Measurements from ENCODE around the gene FOXP1. TPM values are rescaled to one million over a fixed set of nuclear protein-coding genes. Genes with fewer than 3 reads are reported as not detected.

Gene FOXP1
- total RNA-seq, 1 donor from 2014 or later: 128 TPM

DNA sequence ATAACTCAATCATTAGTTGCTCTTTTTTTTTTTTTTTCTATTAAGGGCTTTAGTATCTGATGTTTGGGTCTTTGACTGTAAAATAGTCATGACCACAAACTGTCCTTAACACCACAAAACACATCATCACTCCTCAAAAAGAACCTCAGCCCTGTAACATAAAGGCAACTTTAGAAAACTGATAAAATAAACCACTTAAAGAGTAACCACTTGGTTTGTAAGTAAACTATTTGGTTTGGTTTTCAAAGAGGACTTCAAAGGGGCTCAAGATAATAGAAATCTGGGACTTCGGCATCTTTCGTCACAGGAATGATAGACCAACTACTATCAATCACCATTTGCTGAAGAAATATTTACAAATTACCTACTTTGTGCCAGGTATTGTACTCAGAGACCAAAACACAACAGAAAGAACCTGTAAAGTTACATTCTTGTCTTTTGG lies 167.8 kb downstream of the FOXP1 start:
- peaks cover 18% of the 10 kb centered on the region for H3K4me1 ChIP-seq
- TF ChIP-seq POLR2A (IDR thresholded peaks at IDR 0.05): no peak
- no peak for TF ChIP-seq POLR2AphosphoS5 (IDR thresholded peaks at IDR 0.05; ENCODE audit: insufficient read depth in 1 of 2, low read depth in 1 of 2)
- no peak for TF ChIP-seq CTCF (IDR thresholded peaks at IDR 0.05)
- H3K36me3 ChIP-seq: no peaks in the 10 kb centered on the region

DNA sequence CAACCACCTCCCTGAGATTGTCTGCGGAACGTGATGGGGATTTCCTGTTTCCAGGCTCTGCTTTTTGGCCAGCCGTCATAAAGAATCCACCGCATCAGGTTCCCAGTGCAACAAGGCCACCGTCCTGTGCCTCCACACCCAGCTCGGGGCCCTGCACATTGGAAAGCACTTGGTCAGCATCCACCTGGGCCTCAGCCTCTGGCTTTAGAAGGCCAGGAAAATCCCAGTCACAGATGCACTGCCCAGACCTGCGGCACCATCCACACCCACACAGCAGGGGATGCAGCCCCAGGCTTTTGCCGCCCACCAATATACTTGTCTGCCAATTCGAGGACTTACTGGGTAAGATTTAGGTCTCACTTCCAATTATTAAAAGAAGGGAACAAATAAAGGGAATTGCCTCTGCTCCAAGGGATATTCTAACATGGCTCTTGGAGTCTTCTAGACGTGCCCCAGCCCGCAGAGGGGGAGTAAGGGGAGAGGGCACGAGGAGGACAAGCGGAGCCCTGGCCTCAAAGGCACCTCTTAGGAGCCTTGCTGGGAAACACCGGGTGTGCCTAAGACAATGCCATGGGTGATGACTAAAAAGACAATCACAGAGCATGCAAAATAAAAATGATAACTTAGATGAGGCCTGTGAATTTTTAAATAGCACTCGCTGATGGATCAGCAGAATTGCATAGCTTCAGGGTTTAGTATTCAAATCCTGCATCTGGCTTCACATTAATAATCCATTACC lies 169.2 kb downstream of the FOXP1 start:
- no peak overlapping the region for H3K4me3 ChIP-seq
- H3K9me3 ChIP-seq: no peaks in the 10 kb centered on the region
- no peak overlapping the region for H3K27ac ChIP-seq
- TF ChIP-seq POLR2AphosphoS5 (IDR thresholded peaks at IDR 0.05; ENCODE audit: insufficient read depth in 1 of 2, low read depth in 1 of 2) (no peak), POLR2A (IDR thresholded peaks at IDR 0.05) (no peak), CTCF (IDR thresholded peaks at IDR 0.05) (no peak)
- intact Hi-C loops (cut with DNase I): no loop called here
- H3K4me1 ChIP-seq: peaks cover 18% of the 10 kb centered on the region
- no peaks in the 10 kb centered on the region for H3K27me3 ChIP-seq
- H3K36me3 ChIP-seq: no peaks in the 10 kb centered on the region
- DNase-seq (ENCODE audit: extremely low spot score in 2 of 2): no peak

More for the DNA sequence above, 167.8 kb downstream of the FOXP1 start:
- H3K9me3 ChIP-seq: no peaks in the 10 kb centered on the region
- DNase-seq (ENCODE audit: extremely low spot score in 2 of 2): no peak
- no peaks in the 10 kb centered on the region for H3K27me3 ChIP-seq
- intact Hi-C loops (cut with DNase I): no loop called here
- H3K27ac ChIP-seq: no peak overlapping the region
- H3K4me3 ChIP-seq: no peak overlapping the region

DNA sequence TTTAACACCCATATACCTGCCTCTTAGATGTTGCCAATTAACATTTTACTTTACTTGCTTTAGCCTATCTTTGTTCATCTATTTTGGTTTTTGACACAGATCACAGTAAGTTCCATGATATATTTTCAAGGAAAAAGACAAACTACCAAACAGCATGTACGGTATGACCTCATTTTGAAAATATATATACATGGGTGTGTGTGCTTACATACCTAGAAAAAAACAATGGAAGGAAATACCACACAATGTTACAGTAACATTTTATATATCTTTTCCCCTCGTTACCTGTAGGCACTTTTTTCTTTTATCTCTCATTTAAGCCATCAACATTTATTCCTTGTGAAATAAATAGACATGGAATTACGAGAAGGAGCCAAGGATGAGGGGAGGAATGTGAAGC lies 170.0 kb downstream of the FOXP1 start:
- Histone ChIP-seq H3K4me1 (peaks cover 18% of the 10 kb centered on the region), H3K9me3 (no peaks in the 10 kb centered on the region), H3K4me3 (no peak overlapping the region), H3K27ac (no peak overlapping the region), H3K36me3 (no peaks in the 10 kb centered on the region), H3K27me3 (no peaks in the 10 kb centered on the region)
- no peak for DNase-seq (ENCODE audit: extremely low spot score in 2 of 2)
- TF ChIP-seq POLR2A (IDR thresholded peaks at IDR 0.05): no peak
- intact Hi-C loops (cut with DNase I): no loop called here

DNA sequence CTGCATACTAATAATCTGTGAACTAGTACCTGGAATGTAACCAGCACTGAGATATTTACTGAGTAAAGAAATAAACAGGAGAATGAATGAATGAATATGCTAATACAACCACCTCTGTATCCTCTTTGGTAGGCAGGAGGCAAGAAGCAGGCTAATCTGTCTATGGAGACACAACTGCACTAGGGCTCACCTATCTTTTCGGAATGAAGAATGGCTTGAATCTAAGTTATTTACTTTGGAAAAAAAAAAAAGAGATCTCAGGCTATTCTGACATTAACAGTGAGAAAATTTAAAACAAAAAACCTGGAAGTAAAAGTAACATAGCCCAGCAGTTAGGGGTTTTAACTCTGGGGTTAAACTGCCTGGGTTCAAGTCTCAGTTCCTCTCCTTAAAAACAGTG lies 174.2 kb downstream of the FOXP1 start:
- H3K4me3 ChIP-seq: no peak overlapping the region
- intact Hi-C loops (cut with DNase I): no loop called here
- H3K27me3 ChIP-seq: no peaks in the 10 kb centered on the region
- H3K9me3 ChIP-seq: no peaks in the 10 kb centered on the region
- no peak for DNase-seq (ENCODE audit: extremely low spot score in 2 of 2)
- H3K36me3 ChIP-seq: no peaks in the 10 kb centered on the region
- TF ChIP-seq CTCF (IDR thresholded peaks at IDR 0.05) (no peak), POLR2AphosphoS5 (IDR thresholded peaks at IDR 0.05; ENCODE audit: insufficient read depth in 1 of 2, low read depth in 1 of 2) (no peak), POLR2A (IDR thresholded peaks at IDR 0.05) (no peak)
- H3K27ac ChIP-seq: no peak overlapping the region
- H3K4me1 ChIP-seq: peaks cover 6% of the 10 kb centered on the region

DNA sequence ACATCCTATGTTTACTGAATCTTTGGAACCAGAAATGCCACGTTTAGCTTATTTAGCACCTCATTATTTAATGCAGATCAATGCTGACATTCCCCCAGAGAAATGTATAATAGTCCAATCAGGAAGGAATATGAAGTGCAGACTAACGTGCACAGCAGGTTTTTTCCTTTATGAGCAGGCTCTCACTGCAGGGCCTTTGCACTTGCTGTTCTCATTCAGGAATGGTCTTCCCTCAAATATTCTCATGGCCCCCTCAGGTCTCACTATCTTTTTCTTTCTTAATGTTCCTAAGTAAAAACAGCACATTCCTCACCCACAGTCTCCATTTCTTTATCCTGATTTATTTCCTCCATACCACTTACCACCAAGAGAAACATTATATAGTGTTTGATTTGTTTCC lies 174.6 kb downstream of the FOXP1 start:
- Histone ChIP-seq H3K4me3 (no peak overlapping the region), H3K27me3 (no peaks in the 10 kb centered on the region), H3K9me3 (no peaks in the 10 kb centered on the region), H3K4me1 (peaks cover 2% of the 10 kb centered on the region), H3K36me3 (no peaks in the 10 kb centered on the region), H3K27ac (no peak overlapping the region)
- intact Hi-C loops (cut with DNase I): no loop called here
- no peak for DNase-seq (ENCODE audit: extremely low spot score in 2 of 2)
- no peak for TF ChIP-seq POLR2AphosphoS5 (IDR thresholded peaks at IDR 0.05; ENCODE audit: insufficient read depth in 1 of 2, low read depth in 1 of 2)
- no peak for TF ChIP-seq CTCF (IDR thresholded peaks at IDR 0.05)
- TF ChIP-seq POLR2A (IDR thresholded peaks at IDR 0.05): no peak
